HepG2 (cell line): Measurements from ENCODE around the gene NOXO1. TPM values are rescaled to one million over a fixed set of nuclear protein-coding genes. Genes with fewer than 3 reads are reported as not detected.

ENCODE experiments used
- ATF1 ChIP-seq: IDR thresholded peaks from 2 replicates; pipeline ENCODE4 v1.6.1; 2016; ENCODE audit warnings: mild to moderate bottlenecking, control low read depth
- BCLAF1 ChIP-seq: fragments of 450-650 bp; IDR thresholded peaks from 2 replicates; pipeline ENCODE4 v1.6.1; 2017; ENCODE audit warnings: mild to moderate bottlenecking
- CAMTA2 ChIP-seq: sonication (generic); formaldehyde crosslinking; IDR thresholded peaks from 2 replicates; pipeline ENCODE4 v1.4.0; 2020; ENCODE audit warnings: mild to moderate bottlenecking, missing genetic modification reagents, borderline replicate concordance
- CENPT ChIP-seq: sonication (generic); formaldehyde crosslinking; IDR thresholded peaks from 2 replicates; pipeline ENCODE4 v1.8.0; 2022; ENCODE audit warnings: low read depth, mild to moderate bottlenecking, moderate library complexity, missing genetic modification reagents
- ELF3 ChIP-seq: IDR thresholded peaks from 2 replicates; pipeline ENCODE4 v1.6.1; 2016; ENCODE audit warnings: missing genetic modification reagents, missing compliant biosample characterization
- HNRNPH1 ChIP-seq: fragments of 200-400 bp; formaldehyde crosslinking; optimal IDR thresholded peaks from 2 replicates; pipeline ENCODE3; 2017; ENCODE audit warnings: mild to moderate bottlenecking, low read depth, low read length
- MAZ ChIP-seq, 2 experiments: sonication (generic) in 1 of 2; formaldehyde crosslinking in 1 of 2; IDR thresholded peaks; 2 replicates each; pipeline versions ENCODE4 v1.5.0 to v1.6.1; 2012 to 2020; ENCODE audit warnings: low read depth in 2 of 2, mild to moderate bottlenecking in 2 of 2, borderline replicate concordance in 1 of 2, improper control_type of control experiment in 1 of 2, low read length in 1 of 2, missing genetic modification reagents in 1 of 2, moderate library complexity in 1 of 2
- MTERF4 ChIP-seq: sonication (generic); formaldehyde crosslinking; IDR thresholded peaks from 2 replicates; pipeline ENCODE4 v1.8.0; 2023; ENCODE audit warnings: mild to moderate bottlenecking, missing genetic modification reagents
- NFKBIZ ChIP-seq: IDR thresholded peaks from 2 replicates; pipeline ENCODE4 v1.6.1; 2018; ENCODE audit warnings: missing genetic modification reagents, missing compliant biosample characterization
- PAWR ChIP-seq: sonication (generic); formaldehyde crosslinking; IDR thresholded peaks from 2 replicates; pipeline ENCODE4 v1.4.0; 2020; ENCODE audit warnings: missing genetic modification reagents, mild to moderate bottlenecking, borderline replicate concordance
- SCMH1 ChIP-seq: sonication (generic); formaldehyde crosslinking; IDR thresholded peaks from 2 replicates; pipeline ENCODE4 v1.9.0; 2021; ENCODE audit warnings: missing genetic modification reagents, mild to moderate bottlenecking, borderline replicate concordance
- TARDBP ChIP-seq: sonication (generic); formaldehyde crosslinking; IDR thresholded peaks from 2 replicates; pipeline ENCODE4 v1.8.0; 2022; ENCODE audit warnings: mild to moderate bottlenecking, missing genetic modification reagents
- TBL1XR1 ChIP-seq: fragments of 150-350 bp; IDR thresholded peaks from 2 replicates; pipeline ENCODE4 v1.6.1; 2014; ENCODE audit warnings: borderline replicate concordance, low read length; ENCODE audit not compliant: partially characterized antibody
- ZBTB7B ChIP-seq: sonication (generic); formaldehyde crosslinking; IDR thresholded peaks from 2 replicates; pipeline ENCODE4 v1.4.0; 2020; ENCODE audit warnings: missing genetic modification reagents
- ZC3H13 ChIP-seq: sonication (generic); formaldehyde crosslinking; IDR thresholded peaks from 2 replicates; pipeline ENCODE4 v1.8.1; 2023; ENCODE audit warnings: mild to moderate bottlenecking, missing genetic modification reagents, moderate library complexity
- ZMAT3 ChIP-seq: sonication (generic); formaldehyde crosslinking; conservative IDR thresholded peaks from 2 replicates; pipeline ENCODE4 v1.7.0; 2021; ENCODE audit warnings: missing genetic modification reagents
- ZNF350 ChIP-seq: sonication (generic); formaldehyde crosslinking; IDR thresholded peaks from 2 replicates; pipeline ENCODE4 v1.4.0; 2020; ENCODE audit warnings: mild to moderate bottlenecking, low read depth, missing genetic modification reagents, borderline replicate concordance
- ZNF737 ChIP-seq: sonication (generic); formaldehyde crosslinking; IDR thresholded peaks from 2 replicates; pipeline ENCODE4 v1.5.0; 2020; ENCODE audit warnings: missing genetic modification reagents, mild to moderate bottlenecking, borderline replicate concordance
- polyA plus RNA-seq, 8 experiments: library from polyadenylated mRNA; depleted of rRNA in 3 of 8; stranded (reverse) in 7 of 8; unstranded in 1 of 8; fragments of >200 nt; fragmentation: Illumina TruSeq in 4 of 8; extraction: Trizol in 4 of 8; gene quantifications; 2 replicates each; pipeline versions ENCODE4 v1.2.1 to v1.2.3, GENCODE V29; 2011 to 2016; ENCODE audit warnings: low read depth in 4 of 8, missing spikeins in 1 of 8, mixed read lengths in 1 of 8; ENCODE audit not compliant: insufficient read depth in 1 of 8
- total RNA-seq, 5 experiments: library from RNA; depleted of rRNA; stranded (reverse); fragments of >200 nt; fragmentation: Illumina TruSeq; extraction: Trizol; gene quantifications; 2 replicates each; pipeline ENCODE4 v1.2.3, GENCODE V29; 2016; ENCODE audit warnings: low read depth in 1 of 5
- TF ChIP-seq, protein P1 (sequence below): IDR thresholded peaks from 2 replicates; pipeline ENCODE4 v1.6.1; 2016; ENCODE audit warnings: control low read depth
- TF ChIP-seq, protein P2 (sequence below): sonication (generic); formaldehyde crosslinking; IDR thresholded peaks from 2 replicates; pipeline ENCODE4 v1.4.0; 2020; ENCODE audit warnings: low read depth, mild to moderate bottlenecking, missing genetic modification reagents
- TF ChIP-seq, protein P3 (sequence below): sonication (generic); formaldehyde crosslinking; IDR thresholded peaks from 2 replicates; pipeline ENCODE4 v1.8.1; 2023; ENCODE audit warnings: missing genetic modification reagents, mild to moderate bottlenecking, borderline replicate concordance

The NOXO1 gene
- total and polyA plus RNA-seq, 2 of the 13 experiments (the other 11 are each of a cell fraction or from before 2014, with no cell fraction given), result 0.69 to 1.4 TPM

- TF ChIP-seq MAZ (IDR thresholded peaks at IDR 0.05; ENCODE audit: borderline replicate concordance, low read depth, low read length), result peak; percentile 92
- peak; percentile 86 for TF ChIP-seq MAZ (CRISPR knock-in tag; IDR thresholded peaks at IDR 0.05; ENCODE audit: low read depth)
- TF ChIP-seq MTERF4 (CRISPR knock-in tag), result 0 out of 2 replicates have a peak, but pooled peaks have one; percentile 34
- TF ChIP-seq BCLAF1, result no peak
- TF ChIP-seq, protein P1, sequence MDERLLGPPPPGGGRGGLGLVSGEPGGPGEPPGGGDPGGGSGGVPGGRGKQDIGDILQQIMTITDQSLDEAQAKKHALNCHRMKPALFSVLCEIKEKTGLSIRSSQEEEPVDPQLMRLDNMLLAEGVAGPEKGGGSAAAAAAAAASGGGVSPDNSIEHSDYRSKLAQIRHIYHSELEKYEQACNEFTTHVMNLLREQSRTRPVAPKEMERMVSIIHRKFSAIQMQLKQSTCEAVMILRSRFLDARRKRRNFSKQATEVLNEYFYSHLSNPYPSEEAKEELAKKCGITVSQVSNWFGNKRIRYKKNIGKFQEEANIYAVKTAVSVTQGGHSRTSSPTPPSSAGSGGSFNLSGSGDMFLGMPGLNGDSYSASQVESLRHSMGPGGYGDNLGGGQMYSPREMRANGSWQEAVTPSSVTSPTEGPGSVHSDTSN (CRISPR knock-in tag), result no peak
- no peak for TF ChIP-seq PAWR (CRISPR knock-in tag)
- TF ChIP-seq TARDBP, result no peak
- TF ChIP-seq ATF1 (CRISPR knock-in tag), result peak; percentile 96
- TF ChIP-seq, protein P2, sequence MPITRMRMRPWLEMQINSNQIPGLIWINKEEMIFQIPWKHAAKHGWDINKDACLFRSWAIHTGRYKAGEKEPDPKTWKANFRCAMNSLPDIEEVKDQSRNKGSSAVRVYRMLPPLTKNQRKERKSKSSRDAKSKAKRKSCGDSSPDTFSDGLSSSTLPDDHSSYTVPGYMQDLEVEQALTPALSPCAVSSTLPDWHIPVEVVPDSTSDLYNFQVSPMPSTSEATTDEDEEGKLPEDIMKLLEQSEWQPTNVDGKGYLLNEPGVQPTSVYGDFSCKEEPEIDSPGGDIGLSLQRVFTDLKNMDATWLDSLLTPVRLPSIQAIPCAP (CRISPR knock-in tag), result peak; percentile 81; the same call in 1 of the 2 replicates
- peak; percentile 74 for TF ChIP-seq ZC3H13
- peak; percentile 70; the same call in 1 of the 2 replicates for TF ChIP-seq NFKBIZ (CRISPR knock-in tag)
- no peak for TF ChIP-seq TBL1XR1
- TF ChIP-seq, protein P3, sequence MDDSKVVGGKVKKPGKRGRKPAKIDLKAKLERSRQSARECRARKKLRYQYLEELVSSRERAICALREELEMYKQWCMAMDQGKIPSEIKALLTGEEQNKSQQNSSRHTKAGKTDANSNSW, result no peak; the same call in 1 of the 2 replicates
- peak; percentile 65; the same call in 1 of the 2 replicates for TF ChIP-seq ZMAT3
- TF ChIP-seq SCMH1, result no peak
- no peak for TF ChIP-seq CENPT (CRISPR knock-in tag)
- TF ChIP-seq HNRNPH1, result no peak
- peak; percentile 74 for TF ChIP-seq ELF3 (CRISPR knock-in tag)
- no peak; the same call in 1 of the 2 replicates for TF ChIP-seq ZBTB7B (CRISPR knock-in tag)
- no peak; the same call in 1 of the 2 replicates for TF ChIP-seq ZNF737 (CRISPR knock-in tag)
- TF ChIP-seq CAMTA2, result no peak
- TF ChIP-seq ZNF350, result peak; percentile 67; the same call in 1 of the 2 replicates
Measured at GRCh38 chr16:1964506-1965395, 16.5 kb downstream of the NOXO1 start, which contains the start of gene RPS2 (continued).
